Islet of Langerhans (tissue), 1 donor: ENCODE results near the gene MSANTD2.

Source experiments
- FAIRE-seq: peaks from one replicate; lab custom pipeline; 2011; peaks lifted over from hg19 to GRCh38; lab: Jason Lieb, UNC

Gene MSANTD2

DNA sequence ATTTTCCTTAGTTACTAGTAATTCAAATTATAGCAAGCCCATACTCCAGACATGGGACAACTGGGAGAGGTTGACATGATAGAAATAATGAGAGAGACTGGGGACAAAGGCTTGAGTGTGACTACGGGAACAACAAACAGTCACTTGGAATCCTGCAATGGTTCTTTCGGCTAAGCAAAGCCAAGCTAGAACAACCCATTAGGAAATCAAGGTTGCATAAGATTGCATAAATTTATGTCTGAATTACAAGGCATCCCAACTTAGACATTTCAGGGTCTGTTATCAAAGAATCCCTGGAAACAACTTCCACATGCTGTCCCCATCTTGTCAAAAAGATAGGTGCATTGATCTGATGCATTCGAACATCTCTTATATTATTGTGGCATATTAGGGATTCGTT lies 70.6 kb downstream of the MSANTD2 start:
- FAIRE-seq, result no peak

GRCh38 chr11:124728134-124728533 lies 72.1 kb downstream of the MSANTD2 start:
- no peak for FAIRE-seq

- no peak for FAIRE-seq
Measured at GRCh38 chr11:124727474-124727873, 72.7 kb downstream of the MSANTD2 start.

GRCh38 chr11:124725719-124726105 lies 74.5 kb downstream of the MSANTD2 start:
- FAIRE-seq, result no peak

DNA sequence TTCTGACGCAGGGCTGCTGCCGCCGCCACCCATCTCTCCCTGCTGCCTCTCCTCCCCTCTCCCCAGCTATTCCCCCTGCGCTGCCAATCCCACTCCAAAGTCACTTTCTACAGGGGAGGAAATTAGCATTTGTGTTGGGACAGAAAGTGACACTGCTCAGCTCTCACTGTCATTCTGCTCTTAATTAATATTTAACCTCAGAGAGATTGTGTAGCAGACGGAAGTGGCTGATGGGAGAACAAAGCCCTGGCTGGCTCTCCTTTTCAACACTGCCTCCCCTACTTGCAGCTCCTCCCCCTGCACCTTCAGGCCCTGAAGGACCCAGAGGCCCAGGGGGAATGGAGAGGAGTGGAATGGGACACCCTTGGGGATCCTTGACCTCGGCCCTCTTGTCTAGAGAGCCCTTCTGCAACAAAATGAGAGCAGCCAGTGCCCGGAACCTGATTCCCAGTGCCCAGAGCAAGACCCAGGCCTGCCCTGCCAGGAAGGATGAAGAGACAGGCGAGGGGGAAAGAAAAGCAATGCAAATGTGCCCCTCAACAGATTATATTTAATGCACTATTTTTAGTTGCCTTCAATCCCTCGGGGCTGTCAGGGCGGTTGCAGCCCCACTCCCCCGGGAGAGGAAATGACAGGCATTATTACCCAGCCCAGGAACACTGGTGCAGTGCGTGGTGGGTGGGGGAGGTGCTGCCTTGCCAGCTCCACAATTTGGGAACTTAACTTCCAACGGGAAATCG lies 75.1 kb downstream of the MSANTD2 start:
- no peak for FAIRE-seq

DNA sequence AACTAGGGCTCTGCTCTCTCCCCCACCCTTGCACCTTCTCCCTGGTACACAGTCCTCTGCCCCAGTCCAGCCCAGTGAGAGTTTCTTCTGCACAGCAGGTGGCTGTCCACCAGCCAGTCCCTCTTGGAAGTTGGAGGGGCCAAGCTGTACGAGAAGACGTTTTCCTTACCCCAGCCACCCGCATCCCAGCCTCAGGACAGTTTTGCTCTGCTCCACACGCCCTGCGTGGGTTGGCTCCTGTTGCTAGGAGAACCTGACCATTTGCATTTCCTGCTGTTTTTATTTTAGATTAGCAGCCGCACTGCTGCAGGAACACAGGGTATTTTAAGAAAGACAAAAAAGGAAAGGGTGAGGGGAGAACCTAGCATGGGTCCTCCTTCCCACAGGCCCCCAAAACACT lies 78.0 kb downstream of the MSANTD2 start:
- FAIRE-seq, result no peak

DNA sequence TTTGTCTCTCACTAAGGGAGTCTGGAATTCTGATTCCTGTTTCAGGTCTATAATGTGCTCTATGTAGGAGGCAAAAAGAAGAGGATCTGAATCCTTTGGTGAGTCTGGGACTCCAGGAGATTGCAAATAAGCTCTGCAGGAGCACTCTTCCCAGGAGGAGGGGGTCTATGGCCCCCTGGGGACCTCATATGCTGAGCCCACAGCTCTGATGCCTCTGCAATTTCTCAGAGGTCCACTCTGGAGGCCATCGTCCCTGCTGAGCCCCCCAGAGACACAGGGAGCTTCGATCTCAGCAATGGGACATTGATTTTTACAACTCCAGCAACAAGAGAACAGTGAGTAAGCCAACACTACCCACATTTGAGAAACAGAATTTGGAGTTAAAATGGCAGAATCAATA lies 80.7 kb downstream of the MSANTD2 start:
- FAIRE-seq, result no peak

DNA sequence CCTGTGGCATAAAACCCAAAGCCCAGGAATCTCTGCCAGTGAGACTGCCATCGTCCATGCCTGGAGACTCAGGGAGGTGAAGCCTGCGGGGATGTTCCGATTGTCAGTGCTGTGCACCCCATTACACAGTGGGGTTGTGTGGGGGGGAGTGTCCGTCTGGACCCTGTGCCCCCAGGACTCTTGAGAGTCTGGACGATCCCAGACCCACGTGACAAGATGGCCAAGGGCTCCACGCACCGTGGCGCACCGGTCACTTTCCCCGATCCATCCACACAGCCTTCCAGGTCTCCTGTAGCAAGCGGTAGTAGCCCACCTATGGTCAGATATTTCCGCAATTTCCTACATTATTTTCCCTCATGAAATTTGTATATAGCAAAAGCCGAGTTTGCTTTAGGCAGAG lies 81.4 kb downstream of the MSANTD2 start:
- FAIRE-seq, result no peak

DNA sequence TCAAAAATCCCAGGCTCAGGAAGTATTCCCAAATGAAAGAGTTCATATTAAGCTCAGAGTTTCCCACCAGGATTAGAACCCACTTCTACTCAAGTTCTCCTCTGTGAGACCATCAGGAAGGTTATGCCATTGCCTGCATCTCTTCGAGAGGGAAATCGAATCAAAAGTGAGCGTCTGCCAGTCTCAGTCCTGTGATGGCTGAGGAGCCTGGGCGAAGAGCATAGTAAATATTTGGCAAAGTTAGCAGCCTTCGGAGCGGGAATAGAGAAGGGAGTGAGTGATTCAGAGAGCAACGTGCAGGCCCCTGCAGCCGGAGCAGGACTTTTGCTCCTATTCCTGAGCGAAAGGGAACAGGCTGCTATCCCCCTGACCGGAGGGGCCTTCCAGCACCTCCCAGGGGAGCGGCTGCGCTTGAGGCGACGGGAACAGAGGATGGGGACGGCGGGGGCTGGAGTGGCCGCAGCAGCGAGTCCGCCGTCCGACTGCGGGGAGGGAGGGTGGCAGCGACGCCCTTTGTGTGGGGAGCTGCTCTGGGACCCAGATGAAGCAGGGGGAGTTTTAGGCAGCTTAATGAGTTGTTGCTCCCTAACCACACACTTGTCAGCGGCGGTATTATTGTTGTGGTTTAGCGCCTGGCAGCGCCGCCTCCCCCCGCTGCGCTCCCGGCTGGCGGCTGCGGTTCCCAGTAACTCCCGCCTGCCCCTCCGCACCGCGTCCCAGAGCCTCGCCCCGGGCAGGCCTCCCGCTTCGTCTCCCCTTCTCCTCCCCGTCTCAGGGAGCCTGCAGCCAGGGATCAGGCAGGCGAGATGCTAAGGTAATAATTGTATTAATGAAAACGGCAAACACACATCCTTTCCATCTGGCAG lies 82.2 kb downstream of the MSANTD2 start:
- no peak for FAIRE-seq

DNA sequence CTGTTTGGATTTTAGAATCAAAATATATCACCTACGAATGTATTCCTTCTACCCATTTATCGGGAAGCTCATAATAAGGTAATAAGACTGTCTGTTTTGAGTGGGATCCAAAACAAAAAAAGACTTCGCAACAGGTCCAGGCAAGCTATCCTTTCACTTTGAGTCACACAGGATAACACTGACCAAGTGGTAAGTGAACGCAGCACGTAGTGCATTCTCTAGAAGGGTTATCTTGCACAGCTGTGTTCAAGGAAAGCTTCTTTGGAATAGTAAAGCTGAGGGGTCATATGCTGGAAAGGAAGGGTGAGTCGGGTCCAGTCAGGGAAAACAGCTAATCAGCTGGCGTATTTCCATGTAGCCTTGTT lies 82.8 kb downstream of the MSANTD2 start:
- FAIRE-seq, result no peak

- FAIRE-seq, result no peak
Measured at GRCh38 chr11:124716591-124716990, 83.6 kb downstream of the MSANTD2 start.
